Colon (tissue), 2 donors: Measurements from ENCODE around the gene WNT9B.

Experiments
- FAIRE-seq: peaks from 2 replicates; lab custom pipeline; 2012; peaks lifted over from hg19 to GRCh38; lab: Jason Lieb, UNC
- donor health status: control.
- donor health status: control.

The WNT9B gene

DNA sequence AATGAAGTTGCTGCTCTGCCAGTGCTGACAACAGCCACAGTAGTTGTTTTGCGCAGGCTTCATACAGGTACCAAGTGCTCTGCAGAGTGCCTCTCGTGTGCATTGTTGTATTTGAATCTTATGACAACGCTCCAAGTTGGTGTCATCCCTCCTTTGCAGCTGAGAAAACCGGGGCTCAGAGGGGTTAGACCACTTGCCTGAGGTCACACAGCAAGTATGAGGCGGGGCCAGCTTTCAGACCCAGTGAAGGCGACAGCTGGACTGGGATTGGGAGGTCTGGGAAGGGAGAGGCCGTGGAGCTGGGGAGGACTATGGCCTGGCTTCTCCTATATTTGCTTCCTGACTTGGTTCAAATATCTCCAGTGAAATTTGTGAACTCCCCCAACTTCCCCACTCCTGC, 33.2 kb downstream of the WNT9B start:
- no peak for FAIRE-seq

GRCh38 chr17:46885415-46886309, 34.3 kb downstream of the WNT9B start:
- no peak for FAIRE-seq

DNA sequence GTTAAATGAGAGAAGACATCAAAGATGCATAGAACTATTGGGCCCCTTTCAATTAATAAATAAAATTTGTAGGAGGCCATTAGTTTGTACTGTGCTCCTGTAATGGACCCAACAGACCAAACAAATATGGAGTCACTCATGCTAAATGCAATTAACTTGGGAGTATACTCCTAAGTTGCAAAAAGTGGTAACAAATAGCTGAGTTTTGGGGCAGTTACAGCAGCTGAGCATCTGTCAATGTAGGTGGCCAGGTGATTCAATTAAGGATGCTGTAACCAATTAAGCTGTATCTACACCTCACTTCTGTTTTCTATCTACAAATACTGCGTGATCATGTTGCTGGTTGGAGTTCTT, 34.9 kb downstream of the WNT9B start:
- FAIRE-seq: no peak

DNA sequence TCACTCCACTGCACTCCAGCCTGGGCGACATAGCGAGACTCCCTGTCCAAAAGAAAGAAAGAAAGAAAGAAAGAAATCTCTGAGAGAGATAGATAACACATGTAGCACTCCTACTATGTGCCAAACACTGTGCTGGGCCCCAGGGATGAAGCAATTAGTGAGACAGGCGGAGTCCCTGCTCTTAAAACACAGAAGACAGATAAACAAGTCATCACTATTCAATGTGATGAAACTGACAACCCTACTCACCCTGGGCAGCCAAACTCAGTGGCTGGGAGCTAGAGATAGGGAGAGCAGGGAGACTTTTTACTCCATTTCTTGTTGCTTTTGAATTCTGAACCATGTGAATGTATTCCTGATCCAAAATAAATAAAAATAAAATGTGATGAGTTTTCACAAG, 36.3 kb downstream of the WNT9B start:
- FAIRE-seq: no peak

DNA sequence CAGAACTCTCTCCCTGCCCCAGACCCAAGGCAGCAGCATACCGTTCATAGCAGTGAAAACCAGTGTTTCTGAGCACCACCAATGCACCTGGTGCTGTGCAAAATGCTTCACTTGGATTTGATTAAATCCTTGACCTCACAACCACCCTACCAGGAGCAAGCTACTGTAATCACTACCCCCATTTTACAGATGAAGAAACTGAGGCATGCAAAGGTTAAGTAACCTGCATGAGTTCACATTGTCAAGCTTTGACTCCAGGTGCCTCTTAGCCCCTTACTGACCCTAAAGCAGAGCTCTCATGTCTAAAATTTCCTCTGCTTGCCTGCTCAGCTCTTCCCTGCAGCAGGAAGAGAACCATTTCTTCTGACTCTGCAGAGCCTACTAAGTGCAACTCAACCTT, 37.3 kb downstream of the WNT9B start:
- FAIRE-seq: no peak

DNA sequence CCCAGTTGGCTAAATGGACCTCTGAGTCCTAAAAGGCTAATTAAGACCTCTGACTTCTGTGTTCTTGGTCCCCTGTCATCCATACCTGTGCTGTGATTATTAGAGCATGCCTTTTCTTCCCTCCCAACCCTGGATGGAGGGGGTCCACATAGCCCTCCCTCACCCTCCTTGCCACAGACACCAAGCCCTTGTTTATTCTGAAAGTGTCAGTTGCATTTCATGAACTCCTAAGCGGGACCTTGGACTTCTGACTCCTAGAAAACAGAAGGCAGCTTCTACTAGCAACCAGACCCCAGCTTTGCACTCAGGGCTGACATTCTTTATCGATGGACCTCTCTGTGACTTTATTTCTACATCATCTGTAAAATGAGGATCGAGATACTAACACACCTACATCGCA, 38.1 kb downstream of the WNT9B start:
- FAIRE-seq: no peak

- FAIRE-seq: no peak
Measured at GRCh38 chr17:46889992-46890564, 38.7 kb downstream of the WNT9B start.

DNA sequence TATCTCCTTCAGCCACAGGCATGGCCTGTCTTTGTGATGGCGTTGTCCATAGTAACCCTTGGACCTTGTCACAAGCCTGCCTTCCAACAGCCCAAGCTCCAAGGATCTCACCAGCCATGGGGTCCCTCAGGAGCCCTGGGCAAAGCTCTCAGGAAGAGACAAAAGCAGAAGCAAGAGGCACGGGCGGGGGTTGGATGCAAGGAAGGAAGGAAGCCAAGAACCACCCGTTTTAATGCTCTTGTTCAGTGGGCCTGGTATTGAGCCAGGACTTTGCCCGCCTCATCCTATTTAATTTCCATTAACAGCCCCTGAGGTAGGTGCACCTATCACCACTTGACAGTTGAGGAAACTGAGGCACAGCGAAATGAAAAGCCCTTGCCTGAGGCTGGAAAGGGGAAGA, 39.3 kb downstream of the WNT9B start:
- no peak for FAIRE-seq

- FAIRE-seq: no peak
Measured at GRCh38 chr17:46892192-46892703, 40.9 kb downstream of the WNT9B start.

- FAIRE-seq: no peak
Measured at GRCh38 chr17:46894024-46894423, 42.6 kb downstream of the WNT9B start.

- no peak for FAIRE-seq
Measured at GRCh38 chr17:46894476-46895151, 43.2 kb downstream of the WNT9B start.

GRCh38 chr17:46895171-46895570, 43.8 kb downstream of the WNT9B start:
- FAIRE-seq: no peak

DNA sequence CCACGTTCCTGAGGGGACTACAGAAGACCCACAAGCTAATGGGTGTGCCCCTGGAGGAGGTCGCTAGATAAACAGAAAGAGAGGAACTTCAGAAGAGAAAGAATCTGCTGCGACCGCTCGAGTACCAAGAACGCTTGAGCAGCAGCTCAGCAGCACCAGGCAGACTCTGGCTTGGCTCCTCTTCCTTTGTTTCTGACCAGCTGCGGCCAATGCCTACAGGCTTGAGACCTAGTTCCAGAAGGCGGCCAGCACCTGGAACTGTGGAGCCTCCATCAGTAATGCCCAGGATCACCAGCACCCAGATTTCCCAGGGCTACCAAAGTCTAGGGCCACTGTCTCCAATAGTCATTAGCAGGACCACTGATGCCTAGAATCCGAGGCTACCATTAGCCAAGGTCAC, 45.6 kb downstream of the WNT9B start:
- no peak for FAIRE-seq

DNA sequence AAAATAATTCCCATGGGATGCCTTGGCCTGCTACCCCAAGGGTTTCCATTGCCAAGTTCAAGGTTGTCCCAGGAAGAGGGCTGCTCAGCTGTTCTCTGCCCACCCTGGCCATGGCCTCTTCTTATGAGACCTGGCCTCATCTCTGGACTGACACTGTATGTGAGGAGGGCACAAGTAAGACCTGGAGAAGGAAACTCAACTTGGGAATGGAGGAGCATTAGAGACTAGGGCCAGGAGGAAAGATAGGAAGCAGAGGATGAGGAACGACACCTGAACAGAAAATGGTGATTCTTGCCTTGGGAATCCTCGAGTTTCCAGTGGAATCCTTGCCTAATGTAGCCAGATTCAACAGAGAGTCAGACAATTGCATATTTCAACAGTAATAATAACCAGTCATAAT, 47.0 kb downstream of the WNT9B start:
- no peak for FAIRE-seq

DNA sequence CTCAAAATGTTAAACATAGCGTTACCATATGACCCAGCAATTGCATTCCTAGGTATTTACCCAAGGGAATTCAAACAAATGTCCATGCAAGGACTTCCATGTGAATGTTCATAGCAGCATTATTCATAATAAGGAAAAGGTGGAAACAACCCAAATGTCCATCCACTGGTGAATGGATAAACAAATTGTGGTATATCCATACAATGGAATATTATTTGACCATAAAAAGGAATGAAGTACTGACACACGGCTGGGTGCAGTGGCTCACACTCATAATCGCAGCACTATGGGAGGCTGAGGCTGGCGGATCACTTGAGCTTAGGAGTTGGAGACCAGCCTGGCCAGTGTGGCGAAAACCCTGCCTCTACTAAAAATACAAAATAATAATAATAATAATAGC, 47.5 kb downstream of the WNT9B start:
- no peak for FAIRE-seq

GRCh38 chr17:46901291-46901690, 49.9 kb downstream of the WNT9B start:
- FAIRE-seq: no peak

DNA sequence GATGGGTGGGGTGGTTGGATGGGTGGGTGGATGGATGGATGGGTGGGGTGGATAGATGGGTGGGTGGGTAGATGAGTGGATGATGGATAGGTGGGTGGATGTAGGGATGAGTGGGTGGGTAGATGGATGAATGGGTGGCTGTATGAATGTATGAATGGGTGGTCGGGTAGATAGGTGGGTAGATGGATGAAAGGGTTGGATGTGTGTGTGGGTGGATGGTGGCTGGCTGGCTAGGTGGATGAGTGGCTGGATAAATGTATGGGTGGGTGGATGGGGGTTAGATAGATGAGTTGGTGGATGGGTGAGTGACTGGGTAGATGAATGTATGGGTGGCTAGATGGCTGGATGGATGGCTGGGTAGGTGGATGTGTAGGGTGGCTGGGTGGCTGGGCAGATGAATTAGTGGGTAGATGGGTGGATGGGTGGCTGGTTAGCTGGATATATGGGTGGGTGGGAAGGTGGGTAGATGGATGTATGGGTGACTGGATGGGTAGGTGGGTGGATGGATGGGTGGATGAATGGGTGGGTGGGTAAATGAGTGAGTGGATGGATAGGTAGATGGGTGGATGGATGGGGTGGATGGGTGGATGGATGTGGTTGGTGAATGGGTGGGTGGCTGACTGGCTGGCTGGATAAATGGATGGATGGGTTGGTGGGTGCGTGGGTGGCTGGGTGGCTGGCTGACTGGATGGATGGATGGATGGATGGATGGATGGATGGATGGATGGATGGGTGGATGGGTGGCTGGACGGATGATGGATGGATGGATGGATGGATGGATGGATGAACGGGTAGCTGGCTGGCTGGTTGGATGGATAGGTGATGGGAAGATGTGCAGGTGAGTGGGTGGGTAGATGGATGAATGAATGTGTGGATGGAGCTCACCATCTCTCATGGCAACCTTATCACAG, 52.6 kb downstream of the WNT9B start:
- FAIRE-seq: no peak

DNA sequence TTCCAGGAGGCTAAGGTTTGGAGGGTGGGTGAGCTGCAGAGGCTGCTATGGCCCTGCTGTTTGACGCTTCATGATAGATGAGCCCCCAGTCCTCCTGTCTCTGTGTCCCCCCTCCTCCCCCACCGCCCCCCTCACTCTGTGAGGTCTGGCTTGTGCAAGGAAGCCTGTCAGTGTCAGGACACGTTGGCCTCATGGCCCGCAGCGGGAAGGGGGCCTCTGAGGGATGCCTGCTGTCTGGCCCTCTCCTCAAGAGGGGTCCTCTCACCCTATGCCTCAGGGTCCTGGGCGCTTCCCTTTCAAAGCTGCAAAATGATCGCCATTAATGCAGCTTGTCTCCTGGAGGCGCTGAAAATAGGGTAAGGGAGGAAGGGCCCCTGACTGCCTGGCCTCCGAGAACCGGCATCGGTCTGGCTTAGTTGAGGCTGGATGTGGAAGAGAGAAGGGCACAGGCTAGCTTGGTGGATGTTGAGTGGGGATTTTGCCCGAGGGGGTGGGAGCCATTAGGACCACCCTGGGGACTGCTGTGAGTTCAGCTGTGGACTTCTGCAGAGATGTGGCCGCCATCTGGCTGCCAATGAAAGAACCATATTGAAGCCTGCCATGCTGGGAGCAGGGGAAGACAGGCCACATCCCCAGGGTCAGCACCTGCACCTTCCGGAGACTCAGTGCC, 56.8 kb downstream of the WNT9B start:
- FAIRE-seq: no peak

GRCh38 chr17:46910179-46910927, 59.0 kb downstream of the WNT9B start:
- FAIRE-seq: no peak

DNA sequence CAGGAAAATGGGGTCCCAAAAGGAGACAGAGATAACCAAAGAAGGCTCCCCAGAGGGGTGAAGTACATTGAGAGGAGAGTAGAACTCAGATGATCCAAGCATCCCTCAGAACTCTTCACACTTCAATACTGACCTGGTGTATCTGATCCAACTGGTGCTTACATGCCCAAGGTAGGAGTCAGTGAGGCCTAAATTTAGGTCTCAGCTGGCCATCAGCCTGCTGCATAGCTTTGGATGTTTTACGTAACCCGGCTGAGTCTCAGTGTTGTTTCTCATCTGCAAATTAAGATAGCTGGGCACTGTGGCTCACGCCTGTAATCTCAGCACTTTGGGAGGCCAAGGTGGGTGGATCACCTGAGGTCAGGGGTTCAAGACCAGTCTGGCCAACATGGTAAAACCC, 59.9 kb downstream of the WNT9B start:
- no peak for FAIRE-seq

DNA sequence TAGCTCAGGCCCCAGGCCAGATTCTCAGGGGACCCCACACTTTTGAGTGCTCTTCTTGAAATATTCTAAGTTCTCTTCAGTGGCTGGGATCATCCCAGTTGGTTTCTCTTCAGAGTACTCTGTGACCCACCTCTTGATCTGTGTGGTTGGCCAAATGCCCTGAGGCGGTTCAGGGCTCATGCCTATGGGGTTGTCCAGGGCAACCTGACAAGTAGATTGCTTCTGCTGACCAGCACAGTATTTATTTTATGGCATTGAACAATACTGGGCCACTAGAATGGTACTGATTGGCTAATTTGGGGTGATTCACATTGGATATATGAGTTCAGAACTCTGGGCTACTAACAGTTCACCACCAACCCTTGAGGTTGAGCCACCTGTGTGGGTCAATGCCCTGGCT, 64.2 kb downstream of the WNT9B start:
- FAIRE-seq: no peak
